ENCODE measurements around the gene RABGAP1L.

DNA sequence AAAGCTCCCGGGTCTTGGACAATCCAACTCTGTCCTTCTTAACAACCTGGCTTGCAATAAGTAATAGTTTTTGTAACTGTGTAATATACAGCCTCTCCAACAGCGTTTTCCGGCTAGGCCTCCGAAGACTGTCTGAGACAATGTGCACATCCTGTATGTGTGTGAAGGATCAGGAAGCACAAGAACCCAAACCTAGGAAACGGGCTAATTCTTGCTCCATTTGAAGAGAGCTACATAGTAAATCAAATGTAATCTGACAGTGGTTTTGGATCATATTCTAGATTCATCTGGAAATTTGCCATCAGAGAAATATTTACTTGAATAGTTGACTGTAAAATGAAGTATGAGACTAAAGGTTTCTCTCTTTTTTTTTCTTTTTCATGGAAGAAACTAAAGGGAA is 289.7 kb downstream of the RABGAP1L start:
- TF ChIP-seq EZH2phosphoT487 (IDR thresholded peaks at IDR 0.05; ENCODE audit: borderline replicate concordance), result no peak
- TF ChIP-seq CTCF (IDR thresholded peaks at IDR 0.05 in 2 of 3, conservative IDR thresholded peaks at IDR 0.05 in 1 of 3; ENCODE audit: borderline replicate concordance in 1 of 3, insufficient read depth in 1 of 3, low read depth in 2 of 3, low read length in 2 of 3), result no peak
- no peak for TF ChIP-seq EZH2 (IDR thresholded peaks at IDR 0.05)
- TF ChIP-seq MAX (IDR thresholded peaks at IDR 0.05), result no peak
- TF ChIP-seq FOSL1 (IDR thresholded peaks at IDR 0.05; ENCODE audit: low read depth), result no peak
- TF ChIP-seq POLR2AphosphoS5 (IDR thresholded peaks at IDR 0.05; ENCODE audit: low read depth, low read length), result no peak
- TF ChIP-seq, protein P1, sequence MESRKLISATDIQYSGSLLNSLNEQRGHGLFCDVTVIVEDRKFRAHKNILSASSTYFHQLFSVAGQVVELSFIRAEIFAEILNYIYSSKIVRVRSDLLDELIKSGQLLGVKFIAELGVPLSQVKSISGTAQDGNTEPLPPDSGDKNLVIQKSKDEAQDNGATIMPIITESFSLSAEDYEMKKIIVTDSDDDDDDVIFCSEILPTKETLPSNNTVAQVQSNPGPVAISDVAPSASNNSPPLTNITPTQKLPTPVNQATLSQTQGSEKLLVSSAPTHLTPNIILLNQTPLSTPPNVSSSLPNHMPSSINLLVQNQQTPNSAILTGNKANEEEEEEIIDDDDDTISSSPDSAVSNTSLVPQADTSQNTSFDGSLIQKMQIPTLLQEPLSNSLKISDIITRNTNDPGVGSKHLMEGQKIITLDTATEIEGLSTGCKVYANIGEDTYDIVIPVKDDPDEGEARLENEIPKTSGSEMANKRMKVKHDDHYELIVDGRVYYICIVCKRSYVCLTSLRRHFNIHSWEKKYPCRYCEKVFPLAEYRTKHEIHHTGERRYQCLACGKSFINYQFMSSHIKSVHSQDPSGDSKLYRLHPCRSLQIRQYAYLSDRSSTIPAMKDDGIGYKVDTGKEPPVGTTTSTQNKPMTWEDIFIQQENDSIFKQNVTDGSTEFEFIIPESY (IDR thresholded peaks at IDR 0.05; ENCODE audit: extremely low read depth, insufficient replicate concordance, low read length), result no peak
- TF ChIP-seq SRF (IDR thresholded peaks at IDR 0.05; ENCODE audit: low read depth), result no peak
- no peak for TF ChIP-seq POLR2A (IDR thresholded peaks at IDR 0.05; ENCODE audit: borderline replicate concordance, extremely low read depth, insufficient read depth, insufficient read length)
- no peak for TF ChIP-seq JUND (IDR thresholded peaks at IDR 0.05)
- no peak for TF ChIP-seq RAD21 (IDR thresholded peaks at IDR 0.05; ENCODE audit: low read depth)
- no peak for TF ChIP-seq ELF1 (IDR thresholded peaks at IDR 0.05; ENCODE audit: borderline replicate concordance, low read depth)
- TF ChIP-seq, protein P2, sequence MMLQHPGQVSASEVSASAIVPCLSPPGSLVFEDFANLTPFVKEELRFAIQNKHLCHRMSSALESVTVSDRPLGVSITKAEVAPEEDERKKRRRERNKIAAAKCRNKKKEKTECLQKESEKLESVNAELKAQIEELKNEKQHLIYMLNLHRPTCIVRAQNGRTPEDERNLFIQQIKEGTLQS (IDR thresholded peaks at IDR 0.05), result no peak
- TF ChIP-seq ZNF274 (IDR thresholded peaks at IDR 0.05; ENCODE audit: low read depth, low read length), result no peak

Data from HCT116 (cell line).